HG03025 (cell line): ENCODE measurements around the gene PRMT1.

Source experiments
- ATAC-seq: cut with Tn5 transposase; IDR thresholded peaks from one replicate; pipeline ENCODE4 v1.9.1; 2021; ENCODE audit warnings: mild to moderate bottlenecking, moderate library complexity; ENCODE audit not compliant: unreplicated experiment, low FRiP score

PRMT1 gene

DNA sequence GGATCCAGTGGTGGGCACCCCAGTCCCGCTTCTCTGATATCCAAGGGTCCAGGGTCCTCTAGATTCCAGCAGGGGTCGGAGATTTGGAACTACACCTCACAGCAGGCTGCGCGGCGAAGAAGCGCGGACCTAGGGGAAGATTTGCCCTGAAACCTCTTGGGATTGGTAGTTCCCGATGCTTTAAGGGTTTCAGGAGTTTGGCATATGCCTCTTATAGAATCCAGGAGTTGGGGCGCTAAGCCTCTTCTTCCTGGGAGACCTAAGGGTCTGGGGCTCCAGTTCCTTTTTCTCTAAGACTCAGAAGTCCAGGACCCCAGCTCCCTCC, 11.0 kb upstream of the PRMT1 start:
- ATAC-seq, result no peak

DNA sequence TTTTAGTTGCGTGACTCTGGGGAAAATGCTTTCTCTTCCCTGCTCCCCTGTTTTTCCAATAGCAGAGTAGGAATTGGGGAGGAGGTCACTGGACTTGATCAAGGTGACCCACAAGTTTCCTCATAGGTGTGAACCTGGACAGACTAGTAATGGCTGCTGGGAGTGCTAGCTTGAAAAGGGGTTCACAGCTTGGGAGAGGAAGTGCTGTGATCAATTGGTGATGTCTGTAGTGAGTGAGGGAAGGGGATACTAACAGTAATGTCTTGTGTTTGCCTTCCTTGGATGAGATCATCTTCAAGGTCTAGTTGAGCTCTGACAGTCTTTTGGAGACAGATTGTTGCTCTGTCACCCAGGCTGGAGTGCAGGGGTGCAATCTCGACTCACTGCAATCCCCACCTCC, 9.6 kb upstream of the PRMT1 start:
- no peak for ATAC-seq

DNA sequence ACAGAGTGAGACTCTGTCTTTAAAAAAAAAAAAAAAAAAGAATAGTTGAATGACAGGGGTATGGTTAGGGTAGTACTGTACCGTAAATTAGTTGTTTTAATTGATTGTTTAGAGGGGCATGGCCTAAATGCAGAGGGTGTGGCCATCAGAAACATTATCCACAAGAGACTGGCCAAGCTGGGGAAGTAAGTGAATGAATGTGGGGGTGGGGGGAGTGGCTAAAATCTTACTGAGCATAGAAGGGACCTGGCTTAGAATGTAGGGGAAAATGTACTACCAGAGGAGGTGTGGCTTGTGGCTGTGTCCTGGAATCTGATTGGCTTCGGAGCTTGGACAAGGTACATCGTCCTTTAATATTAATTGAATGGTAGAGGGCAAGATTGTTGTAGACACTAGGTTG, 7.6 kb upstream of the PRMT1 start:
- no peak for ATAC-seq

DNA sequence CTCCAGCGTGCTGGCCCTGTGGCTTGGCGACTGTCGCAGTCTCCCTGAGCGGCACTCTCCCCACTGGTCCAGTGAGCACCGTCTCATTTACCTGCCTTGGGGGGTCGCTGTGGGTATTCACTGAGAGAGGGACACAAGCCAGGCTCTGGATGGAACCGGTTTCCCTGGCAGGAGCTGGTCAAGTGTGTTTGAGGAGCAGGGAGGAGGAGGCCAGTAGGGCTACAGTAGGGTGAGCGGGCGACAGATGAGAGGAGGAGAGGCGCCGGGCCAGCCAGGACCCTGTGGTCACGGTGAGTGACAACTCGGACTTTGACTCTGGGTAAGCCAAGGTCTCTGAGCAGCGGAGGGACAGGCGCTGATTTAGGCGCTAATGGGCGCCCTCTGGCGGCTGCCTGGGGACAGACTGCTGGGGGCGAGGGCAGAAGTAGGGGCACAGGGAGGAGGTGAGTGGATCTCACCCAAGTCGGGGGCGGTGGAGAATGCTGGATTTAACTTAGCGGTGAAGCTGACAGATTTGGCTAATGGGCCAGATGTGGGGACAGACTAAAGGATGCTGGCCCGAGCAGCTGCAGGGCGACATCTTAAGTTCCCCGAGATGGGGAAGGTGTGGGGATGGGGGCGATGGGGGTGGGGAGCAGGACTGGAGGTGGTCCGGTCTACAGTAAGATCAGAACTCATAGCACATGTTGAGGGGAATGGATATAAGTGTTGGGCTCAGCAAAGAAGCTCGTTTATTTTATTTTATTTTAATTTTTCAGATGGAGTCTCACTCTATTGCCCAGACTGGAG, 4.7 kb upstream of the PRMT1 start:
- ATAC-seq, result no peak

DNA sequence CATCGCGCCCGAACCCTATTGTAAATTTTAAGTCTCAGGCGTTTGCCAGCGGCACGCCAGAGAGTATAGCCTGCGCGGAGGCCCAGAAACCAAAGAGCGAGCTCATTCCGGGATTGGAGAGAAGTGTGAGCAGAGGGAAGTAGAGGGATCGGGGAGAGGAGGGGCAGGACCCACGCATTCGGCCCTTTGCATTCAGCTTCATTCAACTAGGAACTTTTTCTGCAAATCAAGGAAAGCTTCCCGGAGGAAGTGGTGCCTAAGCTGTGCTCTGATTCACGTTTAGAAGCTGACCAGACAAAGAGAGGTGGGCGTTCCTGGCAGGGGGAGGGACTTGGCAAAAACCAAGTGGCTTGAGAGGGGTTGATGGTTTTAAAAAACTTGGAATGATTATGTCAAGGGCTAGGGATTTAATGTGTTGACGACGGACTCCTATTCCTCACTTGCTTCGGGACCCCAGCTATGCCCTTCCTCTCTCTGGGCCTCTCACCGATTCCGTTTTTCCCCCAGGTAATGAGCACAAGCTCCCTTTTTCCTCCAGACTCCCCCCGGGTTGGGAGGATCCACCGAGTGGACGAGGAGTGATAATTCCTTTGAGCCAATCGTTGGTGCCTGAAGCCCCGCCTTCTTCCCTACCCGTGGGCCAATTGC, 811 bp upstream of the PRMT1 start:
- peak; percentile 19 for ATAC-seq

DNA sequence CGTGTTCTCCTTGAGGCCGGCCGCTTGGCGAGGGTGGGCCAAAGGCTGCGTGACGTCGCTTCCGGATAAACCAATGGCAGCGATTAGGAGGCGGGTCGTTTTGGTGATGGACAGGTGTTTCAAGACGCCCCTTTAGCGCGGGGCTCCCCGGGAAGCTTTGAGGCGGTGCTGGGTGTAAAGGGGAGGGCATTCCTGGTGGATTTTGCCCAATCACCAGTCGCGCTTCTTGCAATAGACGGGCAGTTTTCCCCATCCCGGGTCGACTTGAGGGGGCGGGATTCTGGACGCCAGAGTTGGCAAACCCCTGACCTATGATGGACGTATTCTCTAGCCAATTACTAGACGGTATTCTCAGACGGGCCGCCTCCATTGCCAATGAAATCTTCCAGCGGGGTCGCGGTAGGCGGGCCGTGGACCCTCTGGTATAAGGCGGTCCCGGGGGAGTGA, 264 bp upstream of the PRMT1 start:
- ATAC-seq, result peak; percentile 65

DNA sequence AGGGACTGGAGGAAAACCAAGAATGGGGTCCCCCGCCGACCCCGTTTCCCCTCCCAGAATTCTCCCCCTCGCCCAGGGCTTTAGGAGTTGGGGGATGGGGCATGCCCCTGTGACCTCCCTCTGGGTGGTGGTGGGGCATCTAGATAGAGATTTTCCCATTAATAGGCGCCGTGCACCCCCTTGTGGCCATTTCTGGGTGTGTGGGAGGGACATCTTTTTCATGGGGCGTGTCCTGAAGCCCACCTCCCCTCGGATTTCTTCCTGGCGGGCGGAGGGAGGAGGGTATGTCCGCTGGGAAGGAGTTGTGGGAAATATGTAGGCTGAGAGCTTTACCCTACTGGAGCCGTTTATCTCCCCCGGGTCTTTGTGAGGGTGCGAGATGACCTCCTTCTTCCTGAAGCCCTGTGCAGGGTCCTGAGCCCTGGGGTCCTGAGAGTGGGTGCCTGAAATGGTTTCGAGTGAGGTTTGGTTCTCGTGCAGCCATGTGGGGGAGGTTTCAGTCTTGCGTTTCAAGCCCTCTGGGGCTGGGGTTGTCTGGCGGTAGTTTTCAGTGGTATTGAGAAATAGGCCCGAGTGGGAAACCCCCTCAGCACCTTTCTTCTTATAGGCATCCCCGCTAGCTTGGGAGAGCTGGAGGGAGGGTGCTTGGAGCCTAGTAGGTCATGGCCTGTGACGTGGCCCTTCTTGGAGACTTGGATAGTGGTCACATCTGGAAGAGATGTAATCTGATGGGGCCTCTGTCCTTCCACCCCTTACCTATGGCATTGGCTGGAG, 1.0 kb downstream of the PRMT1 start:
- ATAC-seq, result no peak

DNA sequence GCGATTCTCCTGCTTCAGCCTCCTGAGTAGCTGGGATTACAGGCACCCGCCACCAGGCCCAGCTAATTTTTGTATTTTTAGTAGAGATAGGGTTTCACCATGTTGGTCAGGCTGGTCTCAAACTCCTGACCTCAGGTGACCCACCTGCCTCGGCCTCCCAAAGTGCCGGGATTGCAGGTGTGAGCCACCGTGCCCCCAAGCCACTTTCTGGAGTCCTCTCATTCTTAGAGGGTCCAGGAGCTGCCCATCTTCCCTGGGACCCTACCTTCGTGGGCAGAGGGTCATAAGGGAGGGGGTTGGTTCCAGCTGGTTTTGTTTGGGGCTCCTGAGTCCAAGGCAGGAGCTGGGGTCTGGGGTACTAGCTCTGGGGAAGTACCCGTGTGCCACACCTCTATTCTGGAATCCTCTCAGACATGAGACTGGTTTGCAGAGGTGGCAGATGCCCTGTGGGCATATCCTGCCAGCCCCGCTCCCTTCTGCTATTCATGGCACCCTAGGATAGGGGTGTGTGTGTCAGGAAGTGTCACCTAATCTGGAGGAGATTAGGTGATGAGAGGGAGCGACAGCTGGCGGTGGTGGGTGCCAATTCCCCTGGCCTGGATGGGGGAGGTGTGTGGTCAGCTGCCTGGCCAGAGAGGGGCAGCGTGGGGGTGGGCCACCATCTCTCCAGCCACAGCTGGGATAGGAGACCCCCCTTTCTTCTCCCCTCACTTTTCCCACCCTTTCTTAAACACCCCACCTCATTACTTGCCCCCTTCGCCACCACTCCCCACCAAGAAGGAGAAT, 2.1 kb downstream of the PRMT1 start:
- no peak for ATAC-seq

DNA sequence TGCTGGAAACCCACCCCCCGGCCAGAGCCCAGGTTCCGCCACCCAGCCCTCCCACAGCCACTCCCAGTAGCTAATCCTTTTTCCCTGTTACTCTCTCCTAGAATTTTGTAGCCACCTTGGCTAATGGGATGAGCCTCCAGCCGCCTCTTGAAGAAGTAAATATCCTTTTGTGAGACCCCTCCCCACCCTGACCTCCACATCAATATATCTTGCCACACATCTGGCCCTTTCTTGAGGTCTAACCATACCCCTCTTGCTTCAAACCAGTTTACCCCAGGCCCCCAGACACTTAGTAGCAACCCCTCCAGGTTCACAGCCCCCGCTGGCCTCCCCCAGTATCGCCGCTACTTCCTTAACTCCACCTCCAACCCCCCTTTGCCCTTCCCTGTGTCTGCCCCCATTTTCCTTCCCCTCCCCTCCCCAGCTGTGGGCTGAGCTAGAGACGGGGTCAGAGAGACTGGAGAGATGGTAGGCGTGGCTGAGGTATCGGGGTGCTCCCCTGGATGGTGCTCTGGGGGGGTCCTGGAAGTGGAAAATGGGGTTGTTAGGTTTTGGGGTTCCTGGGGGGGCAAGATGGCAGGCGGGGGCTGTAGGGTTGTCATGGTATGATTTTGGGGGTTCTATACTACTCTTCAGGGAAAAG, 2.8 kb downstream of the PRMT1 start:
- no peak for ATAC-seq

DNA sequence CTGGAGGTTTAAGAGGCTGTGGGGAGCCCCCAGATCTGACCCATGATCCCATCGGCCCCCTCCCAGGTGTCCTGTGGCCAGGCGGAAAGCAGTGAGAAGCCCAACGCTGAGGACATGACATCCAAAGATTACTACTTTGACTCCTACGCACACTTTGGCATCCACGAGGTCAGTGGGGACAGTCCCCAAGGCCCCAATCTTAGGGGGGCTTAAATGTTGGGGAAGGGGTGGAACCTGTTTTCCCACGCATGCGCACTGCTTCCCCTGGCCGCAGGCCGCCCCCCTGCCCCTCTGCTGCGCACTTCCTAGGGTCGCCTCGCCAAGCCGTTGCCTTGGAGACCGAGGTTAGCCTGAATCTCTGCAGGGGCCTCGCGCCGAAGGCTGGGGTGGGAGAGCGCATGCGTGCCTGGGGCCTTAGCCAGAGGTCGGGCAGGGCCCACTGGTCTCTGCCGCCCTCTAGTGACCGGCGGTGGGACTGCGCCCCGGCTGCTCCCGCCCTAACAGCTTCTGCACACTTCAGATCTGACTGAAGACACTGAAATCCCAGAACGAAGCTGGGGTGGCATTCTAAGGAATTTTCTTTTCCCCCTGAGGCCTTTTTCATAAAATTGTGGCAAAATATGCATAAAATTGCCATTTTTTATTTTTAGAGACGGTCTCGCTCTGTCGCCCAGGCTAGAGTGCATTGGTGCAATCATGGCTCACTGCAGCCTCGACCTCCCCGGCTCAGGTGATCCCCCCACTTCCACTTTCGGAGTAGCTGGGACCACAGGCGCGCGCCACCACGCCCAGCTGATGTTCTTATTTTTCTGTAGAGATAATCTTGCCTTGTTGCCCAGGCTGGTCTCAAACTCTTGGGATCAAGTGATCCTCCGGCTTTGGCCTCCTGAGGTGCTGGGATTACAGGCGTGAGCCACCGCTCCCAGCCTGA, 3.6 kb downstream of the PRMT1 start:
- no peak for ATAC-seq

DNA sequence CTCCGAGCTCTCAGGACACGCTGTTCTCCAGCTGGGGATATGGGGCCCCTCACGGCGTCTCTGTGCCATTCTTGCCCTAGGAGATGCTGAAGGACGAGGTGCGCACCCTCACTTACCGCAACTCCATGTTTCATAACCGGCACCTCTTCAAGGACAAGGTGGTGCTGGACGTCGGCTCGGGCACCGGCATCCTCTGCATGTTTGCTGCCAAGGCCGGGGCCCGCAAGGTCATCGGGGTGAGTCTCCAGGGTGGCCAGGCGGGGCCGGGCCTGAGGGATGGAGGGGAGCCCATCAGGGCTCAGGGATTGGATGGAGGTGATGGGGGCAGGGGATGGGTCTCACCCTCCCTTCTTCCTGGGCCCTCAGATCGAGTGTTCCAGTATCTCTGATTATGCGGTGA, 4.8 kb downstream of the PRMT1 start:
- no peak for ATAC-seq

DNA sequence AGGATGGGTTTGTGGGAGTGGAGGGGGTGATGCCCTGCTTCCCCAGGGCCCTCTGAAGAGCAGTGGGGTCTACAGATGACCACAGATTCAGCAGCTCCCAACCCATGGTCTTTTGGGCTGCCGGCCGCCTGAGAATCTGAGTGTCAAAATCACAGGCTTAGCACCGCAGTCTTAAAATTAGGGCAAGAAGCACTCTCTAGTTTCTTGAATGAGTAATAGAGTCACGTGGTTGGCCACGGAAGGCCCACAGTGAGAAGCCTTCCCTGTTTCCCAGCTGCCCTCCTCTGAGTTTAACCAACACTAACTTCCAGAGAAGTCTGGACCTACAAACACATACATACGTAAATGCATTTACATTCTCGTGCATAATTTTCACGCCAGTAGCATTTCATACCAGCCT, 5.2 kb downstream of the PRMT1 start:
- no peak for ATAC-seq

DNA sequence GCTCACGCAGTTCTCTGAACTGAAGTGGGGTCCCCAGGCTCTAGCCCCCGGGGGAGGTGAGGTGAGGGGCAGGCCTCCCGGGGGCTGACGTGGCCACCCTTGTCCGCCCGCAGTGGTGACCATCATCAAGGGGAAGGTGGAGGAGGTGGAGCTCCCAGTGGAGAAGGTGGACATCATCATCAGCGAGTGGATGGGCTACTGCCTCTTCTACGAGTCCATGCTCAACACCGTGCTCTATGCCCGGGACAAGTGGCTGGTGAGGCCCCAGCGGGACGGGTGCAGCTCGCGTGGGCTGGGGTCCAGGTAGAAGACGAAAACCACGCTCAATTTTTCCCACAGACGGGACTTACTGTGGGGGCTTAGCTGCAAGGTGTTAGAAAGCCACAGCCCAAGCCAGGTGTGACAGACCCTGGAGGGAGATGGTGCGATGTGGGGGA, 6.8 kb downstream of the PRMT1 start:
- ATAC-seq, result no peak

DNA sequence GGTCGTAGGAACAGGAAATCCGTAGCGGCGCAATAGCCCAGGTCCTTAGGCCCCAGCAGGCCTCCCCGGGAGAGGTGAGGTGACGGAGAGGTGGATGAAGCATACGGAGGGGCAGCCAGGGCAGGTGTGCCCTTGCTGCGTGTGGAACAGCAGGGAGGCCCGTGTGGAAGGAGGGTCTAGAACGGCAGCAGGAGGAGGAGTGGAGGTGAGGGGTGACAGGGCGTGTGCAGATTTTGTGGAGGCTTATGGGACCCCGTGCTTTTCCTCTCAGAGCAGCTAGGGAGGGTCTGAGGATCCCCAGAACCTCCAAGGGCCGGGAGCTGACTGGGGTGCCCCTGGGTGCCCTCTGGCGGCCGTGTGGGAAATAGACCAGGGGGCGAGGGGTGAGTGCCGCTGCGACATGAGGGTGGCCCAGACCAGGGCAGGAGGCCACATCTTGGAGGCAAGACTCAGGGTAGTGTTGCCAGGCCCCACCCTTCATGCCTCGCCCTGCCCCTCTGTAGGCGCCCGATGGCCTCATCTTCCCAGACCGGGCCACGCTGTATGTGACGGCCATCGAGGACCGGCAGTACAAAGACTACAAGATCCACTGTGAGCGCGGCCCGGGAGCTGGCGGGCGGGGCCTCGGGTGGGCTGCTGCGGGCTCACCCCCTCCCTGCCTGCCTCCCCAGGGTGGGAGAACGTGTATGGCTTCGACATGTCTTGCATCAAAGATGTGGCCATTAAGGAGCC, 7.3 kb downstream of the PRMT1 start:
- ATAC-seq, result no peak

DNA sequence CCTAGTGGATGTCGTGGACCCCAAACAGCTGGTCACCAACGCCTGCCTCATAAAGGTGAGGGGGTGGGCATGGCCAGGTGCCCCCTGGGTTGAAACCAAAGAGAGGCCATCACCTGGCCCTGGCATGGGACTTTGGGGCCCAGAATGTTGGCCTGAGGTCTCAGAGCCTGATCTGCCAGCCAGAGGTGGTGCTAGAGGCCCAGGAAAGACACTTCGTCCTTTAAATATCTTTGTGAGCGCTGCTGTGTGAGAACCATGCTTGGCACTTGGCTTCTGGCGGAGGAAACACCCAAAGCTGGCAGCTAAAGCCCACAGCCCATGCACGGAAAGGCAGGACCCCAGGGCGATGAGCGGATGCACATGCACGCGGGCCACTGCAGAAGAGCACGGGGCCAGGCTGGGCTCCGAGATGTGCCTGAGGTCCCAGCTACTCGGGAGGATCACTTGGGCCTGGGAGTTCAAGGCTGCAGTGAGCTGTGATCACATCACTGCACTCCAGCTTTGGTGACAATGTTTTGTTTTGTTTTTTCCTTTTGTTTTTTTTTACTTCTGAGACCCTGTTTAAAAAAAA, 8.0 kb downstream of the PRMT1 start:
- no peak for ATAC-seq

DNA sequence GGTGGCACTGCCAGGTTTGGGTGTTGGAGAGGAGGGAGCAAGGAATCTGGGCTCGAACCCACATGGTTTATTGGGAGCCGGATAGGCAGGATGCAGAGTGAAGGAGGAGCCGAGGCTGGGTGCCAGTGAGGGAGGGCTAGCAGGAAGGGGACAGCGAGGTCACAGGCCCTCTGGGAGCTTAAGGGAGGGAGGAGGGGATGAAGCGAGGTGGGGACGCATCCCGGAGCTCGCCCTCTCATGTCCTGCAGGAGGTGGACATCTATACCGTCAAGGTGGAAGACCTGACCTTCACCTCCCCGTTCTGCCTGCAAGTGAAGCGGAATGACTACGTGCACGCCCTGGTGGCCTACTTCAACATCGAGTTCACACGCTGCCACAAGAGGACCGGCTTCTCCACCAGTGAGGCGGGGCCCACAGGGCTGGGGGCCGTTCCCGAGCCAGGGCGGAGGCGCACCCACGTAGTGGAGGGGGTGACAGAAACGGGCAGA, 8.8 kb downstream of the PRMT1 start:
- no peak for ATAC-seq

DNA sequence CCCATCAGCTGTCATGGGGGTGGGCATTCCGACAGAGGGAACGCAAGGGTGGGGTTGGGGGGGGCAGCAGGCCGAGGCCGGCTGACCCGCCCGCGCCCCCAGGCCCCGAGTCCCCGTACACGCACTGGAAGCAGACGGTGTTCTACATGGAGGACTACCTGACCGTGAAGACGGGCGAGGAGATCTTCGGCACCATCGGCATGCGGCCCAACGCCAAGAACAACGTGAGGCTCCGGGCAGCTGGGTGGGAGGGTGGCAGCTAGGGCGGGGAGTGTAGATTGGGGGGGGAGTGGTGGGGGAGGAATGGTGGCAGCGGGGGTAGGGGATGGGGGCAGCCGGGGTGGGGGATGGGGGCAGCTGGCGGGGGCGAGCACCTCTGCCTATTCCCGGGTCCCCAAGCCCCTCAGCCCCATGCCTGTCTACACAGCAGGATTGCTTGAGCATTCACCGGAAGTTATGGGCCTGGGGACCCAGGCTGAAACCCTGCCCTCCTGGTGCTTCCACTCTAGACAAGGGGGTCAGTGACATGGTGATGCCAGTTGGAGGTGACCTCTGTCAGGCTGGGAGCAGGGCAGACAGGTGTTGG, 9.5 kb downstream of the PRMT1 start:
- ATAC-seq, result no peak

DNA sequence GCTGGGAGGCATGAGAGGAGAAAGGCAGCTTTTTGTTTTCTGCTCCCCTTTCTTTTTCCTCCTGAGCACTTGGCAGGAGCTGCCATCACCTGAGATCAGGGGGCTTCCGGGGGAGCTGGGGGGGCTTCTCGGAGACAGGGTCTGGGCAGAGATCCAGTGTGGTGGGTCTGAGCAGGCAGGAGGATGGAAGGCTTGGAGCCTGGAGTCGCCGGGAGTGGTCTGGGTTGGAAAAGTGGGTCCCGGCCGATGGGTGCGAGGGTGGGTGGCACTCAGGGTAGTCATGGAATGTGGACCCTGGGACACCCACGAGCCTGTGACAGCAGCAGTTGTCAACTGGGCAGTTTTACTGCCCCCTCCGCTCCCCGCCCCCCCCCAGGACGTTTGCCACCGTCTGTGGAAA, 10.1 kb downstream of the PRMT1 start:
- ATAC-seq, result no peak
